HL-60 (cell line): ENCODE results near the gene NCS1.

Source experiments
- GABPA ChIP-seq: IDR thresholded peaks from 2 replicates; pipeline ENCODE4 v1.6.1; 2012; ENCODE audit warnings: low read depth
- POLR2AphosphoS5 ChIP-seq: IDR thresholded peaks from 2 replicates; pipeline ENCODE4 v1.6.1; 2012; ENCODE audit warnings: low read depth
- TF ChIP-seq, protein P1 (sequence below): IDR thresholded peaks from one replicate; pipeline ENCODE4 v1.5.1; 2011; ENCODE audit warnings: low read length, control low read depth, inconsistent platforms; ENCODE audit not compliant: insufficient read depth

DNA sequence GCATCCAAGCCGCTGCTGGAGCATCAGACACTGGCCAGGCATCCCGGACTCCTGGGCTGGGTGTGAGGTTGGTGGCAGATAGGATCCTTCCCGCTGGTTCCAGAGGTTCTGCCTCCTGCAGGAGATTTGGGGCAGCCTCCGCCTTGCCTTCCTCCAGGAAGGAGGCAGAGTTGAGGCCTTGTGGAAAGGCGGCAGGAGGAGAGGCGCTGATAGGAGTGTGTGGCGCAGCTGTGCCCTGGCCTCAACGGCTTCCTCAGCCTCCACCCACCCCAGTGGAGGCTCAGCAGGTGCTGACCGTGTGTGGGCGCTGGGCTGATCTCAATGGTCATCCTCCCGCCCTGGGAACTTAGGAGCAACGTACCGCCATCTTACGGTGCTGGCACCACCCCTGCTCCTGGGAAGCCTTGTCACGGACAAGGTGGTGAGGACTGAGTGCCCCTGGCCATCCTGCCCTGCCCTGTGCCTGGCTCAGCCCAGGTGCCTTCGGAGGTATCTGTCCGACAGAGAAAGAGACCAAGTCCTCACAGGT lies 10.2 kb downstream of the NCS1 start:
- TF ChIP-seq, protein P1, sequence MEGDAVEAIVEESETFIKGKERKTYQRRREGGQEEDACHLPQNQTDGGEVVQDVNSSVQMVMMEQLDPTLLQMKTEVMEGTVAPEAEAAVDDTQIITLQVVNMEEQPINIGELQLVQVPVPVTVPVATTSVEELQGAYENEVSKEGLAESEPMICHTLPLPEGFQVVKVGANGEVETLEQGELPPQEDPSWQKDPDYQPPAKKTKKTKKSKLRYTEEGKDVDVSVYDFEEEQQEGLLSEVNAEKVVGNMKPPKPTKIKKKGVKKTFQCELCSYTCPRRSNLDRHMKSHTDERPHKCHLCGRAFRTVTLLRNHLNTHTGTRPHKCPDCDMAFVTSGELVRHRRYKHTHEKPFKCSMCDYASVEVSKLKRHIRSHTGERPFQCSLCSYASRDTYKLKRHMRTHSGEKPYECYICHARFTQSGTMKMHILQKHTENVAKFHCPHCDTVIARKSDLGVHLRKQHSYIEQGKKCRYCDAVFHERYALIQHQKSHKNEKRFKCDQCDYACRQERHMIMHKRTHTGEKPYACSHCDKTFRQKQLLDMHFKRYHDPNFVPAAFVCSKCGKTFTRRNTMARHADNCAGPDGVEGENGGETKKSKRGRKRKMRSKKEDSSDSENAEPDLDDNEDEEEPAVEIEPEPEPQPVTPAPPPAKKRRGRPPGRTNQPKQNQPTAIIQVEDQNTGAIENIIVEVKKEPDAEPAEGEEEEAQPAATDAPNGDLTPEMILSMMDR: no peak
- no peak for TF ChIP-seq GABPA
- TF ChIP-seq POLR2AphosphoS5: no peak
